Measurements from ENCODE around the gene MAN1B1. TPM values are rescaled to one million over a fixed set of nuclear protein-coding genes. Genes with fewer than 3 reads are reported as not detected.

Gene MAN1B1
- total and polyA plus RNA-seq, 7 donors, result 12.0 to 52.0 (median 28.2) TPM

DNA sequence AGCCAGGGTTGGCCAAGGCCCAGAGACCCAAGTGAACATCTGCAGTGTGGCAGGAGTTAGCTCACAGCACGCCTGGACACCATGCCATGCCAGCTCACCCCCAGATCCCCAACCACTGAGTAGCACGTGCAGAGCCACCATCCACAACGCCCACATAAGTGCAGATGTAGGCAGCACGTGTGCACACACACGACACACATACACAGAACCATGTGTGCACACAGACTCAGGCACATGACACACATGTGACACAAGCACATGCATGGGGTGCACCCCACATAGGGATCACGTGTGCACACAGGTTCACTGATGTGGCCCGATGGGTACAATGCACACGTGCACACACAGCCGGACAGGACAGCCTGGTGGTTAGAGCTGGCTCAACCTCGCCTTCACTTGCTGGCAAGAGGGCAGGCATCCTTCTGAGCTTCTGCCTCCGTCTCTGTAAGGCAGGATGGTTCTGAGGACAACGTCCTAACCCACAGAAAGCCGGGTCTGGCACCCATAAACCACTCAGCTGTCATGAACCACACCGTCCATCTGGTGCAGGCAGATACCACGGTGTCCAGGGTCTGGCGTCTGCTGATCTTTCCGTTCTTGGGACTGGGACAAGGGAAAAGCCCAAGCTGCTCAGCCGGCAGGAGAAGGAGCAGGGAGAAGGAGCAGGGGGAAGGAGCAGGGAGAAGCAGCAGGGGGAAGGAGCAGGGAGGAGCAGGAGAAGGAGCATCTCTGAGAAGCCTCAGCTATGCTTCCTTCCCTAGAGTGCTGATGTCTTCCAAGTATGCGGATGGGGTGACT is 71.0 kb downstream of the MAN1B1 start:
- Histone ChIP-seq H3K27me3 (peaks cover 51 to 90% (median 77%) of the 10 kb centered on the region in 3 donors), H3K4me1 (peaks cover 0 to 27% (median 24%) of the 10 kb centered on the region in 4 donors), H3K9me3 (no peaks in the 10 kb centered on the region), H3K4me3 (no peak overlapping the region), H3K27ac (no peak overlapping the region), H3K36me3 (no peaks in the 10 kb centered on the region)
- TF ChIP-seq, protein P1, sequence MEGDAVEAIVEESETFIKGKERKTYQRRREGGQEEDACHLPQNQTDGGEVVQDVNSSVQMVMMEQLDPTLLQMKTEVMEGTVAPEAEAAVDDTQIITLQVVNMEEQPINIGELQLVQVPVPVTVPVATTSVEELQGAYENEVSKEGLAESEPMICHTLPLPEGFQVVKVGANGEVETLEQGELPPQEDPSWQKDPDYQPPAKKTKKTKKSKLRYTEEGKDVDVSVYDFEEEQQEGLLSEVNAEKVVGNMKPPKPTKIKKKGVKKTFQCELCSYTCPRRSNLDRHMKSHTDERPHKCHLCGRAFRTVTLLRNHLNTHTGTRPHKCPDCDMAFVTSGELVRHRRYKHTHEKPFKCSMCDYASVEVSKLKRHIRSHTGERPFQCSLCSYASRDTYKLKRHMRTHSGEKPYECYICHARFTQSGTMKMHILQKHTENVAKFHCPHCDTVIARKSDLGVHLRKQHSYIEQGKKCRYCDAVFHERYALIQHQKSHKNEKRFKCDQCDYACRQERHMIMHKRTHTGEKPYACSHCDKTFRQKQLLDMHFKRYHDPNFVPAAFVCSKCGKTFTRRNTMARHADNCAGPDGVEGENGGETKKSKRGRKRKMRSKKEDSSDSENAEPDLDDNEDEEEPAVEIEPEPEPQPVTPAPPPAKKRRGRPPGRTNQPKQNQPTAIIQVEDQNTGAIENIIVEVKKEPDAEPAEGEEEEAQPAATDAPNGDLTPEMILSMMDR (IDR thresholded peaks at IDR 0.05), result no peak
- TF ChIP-seq EP300 (IDR thresholded peaks at IDR 0.05) (no peak), POLR2A (IDR thresholded peaks at IDR 0.05) (no peak), POLR2AphosphoS5 (IDR thresholded peaks at IDR 0.05) (no peak)
- intact Hi-C loops (cut with DNase I), result no loop called here
- DNase-seq, result no peak
- WGBS, 2 donors, result 51 to 68% methylated on average over 19 of the region's 19 CpGs

DNA sequence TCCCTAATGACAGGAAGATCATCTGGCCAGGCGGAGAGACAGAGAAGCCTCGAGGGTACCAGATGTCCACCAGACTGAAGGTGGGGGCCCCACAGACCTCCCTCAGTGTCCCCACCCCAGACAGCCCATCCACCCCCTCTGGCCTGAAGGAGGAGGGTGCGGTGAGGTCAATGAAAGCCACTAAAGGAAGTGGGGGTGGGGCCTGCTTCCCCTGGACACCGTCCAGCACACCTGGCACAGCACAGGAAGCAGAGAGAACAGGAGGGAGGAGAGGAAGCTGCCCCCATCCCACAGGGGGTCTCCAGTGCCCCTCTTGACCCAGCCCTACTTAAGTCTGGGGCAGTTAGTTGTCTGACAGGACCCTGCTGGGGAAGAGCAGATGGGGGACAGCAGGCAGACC is 71.8 kb downstream of the MAN1B1 start:
- 18 to 24% methylated on average over 4 of the region's 4 CpGs for WGBS, 2 donors
- Histone ChIP-seq H3K27ac (no peak overlapping the region), H3K4me3 (no peak overlapping the region), H3K36me3 (no peaks in the 10 kb centered on the region), H3K27me3 (peaks cover 59 to 98% (median 85%) of the 10 kb centered on the region in 3 donors), H3K4me1 (peaks cover 0 to 34% (median 31%) of the 10 kb centered on the region in 4 donors), H3K9me3 (no peaks in the 10 kb centered on the region)
- DNase-seq, result no peak
- TF ChIP-seq POLR2AphosphoS5 (IDR thresholded peaks at IDR 0.05) (no peak), EP300 (IDR thresholded peaks at IDR 0.05) (no peak), POLR2A (IDR thresholded peaks at IDR 0.05) (no peak)
- TF ChIP-seq, protein P1 (IDR thresholded peaks at IDR 0.05), result no peak
- intact Hi-C loops (cut with DNase I), result no loop called here

Small RNA genes lying within 50 kb of the gene (small RNA-seq; reads per million reads assigned to genes)
- gene RF00153, result 0 reads per million in 3 donors

Other genes starting within 250 kb of the MAN1B1 start
Only the 30 nearest of the 36 such genes appear.
- gene FBXW5, start 142.2 kb upstream of the MAN1B1 start, total RNA-seq, result 100 to 1,000 TPM; 153 to 202 (median 171) TPM
- gene FBXW5, start 142.2 kb upstream of the MAN1B1 start, polyA plus RNA-seq, result 100 to 1,000 TPM; 147 to 182 (median 165) TPM
- not detected for gene C8G, start 141.7 kb upstream of the MAN1B1 start, total RNA-seq
- gene C8G, start 141.7 kb upstream of the MAN1B1 start, polyA plus RNA-seq, result 10 to 100 TPM in 1 of 3 donors, 1 to 10 TPM in 2; 4.2 to 11.1 (median 5.4) TPM
- 1 to 10 TPM in 1 of 4 donors, not detected in 3; 1.2 TPM for gene LCN12, start 134.7 kb upstream of the MAN1B1 start, total RNA-seq
- 1 to 10 TPM in 1 of 3 donors, not detected in 2; 3.0 TPM for gene LCN12, start 134.7 kb upstream of the MAN1B1 start, polyA plus RNA-seq
- 10 to 100 TPM; 11.8 to 36.6 (median 32.4) TPM for gene PTGDS, start 109.5 kb upstream of the MAN1B1 start, total RNA-seq
- 100 to 1,000 TPM in 1 of 3 donors, 10 to 100 TPM in 1, 1 to 10 TPM in 1; 8.3 to 218 (median 24.0) TPM for gene PTGDS, start 109.5 kb upstream of the MAN1B1 start, polyA plus RNA-seq
- 1 to 10 TPM in 1 of 4 donors, under 1 TPM in 3; 0.14 to 1.1 (median 0.43) TPM for gene LCNL1, start 104.0 kb upstream of the MAN1B1 start, total RNA-seq
- under 1 TPM in 1 of 3 donors, not detected in 2; 0.50 TPM for gene LCNL1, start 104.0 kb upstream of the MAN1B1 start, polyA plus RNA-seq
- gene PAXX, start 94.6 kb upstream of the MAN1B1 start, total RNA-seq, result 10 to 100 TPM; 28.0 to 38.0 (median 36.2) TPM
- 10 to 100 TPM; 28.4 to 80.9 (median 40.8) TPM for gene PAXX, start 94.6 kb upstream of the MAN1B1 start, polyA plus RNA-seq
- gene CLIC3, start 90.4 kb upstream of the MAN1B1 start, total RNA-seq, result 1 to 10 TPM in 1 of 4 donors, not detected in 3; 1.4 TPM
- 1 to 10 TPM in 1 of 3 donors, not detected in 2; 4.7 TPM for gene CLIC3, start 90.4 kb upstream of the MAN1B1 start, polyA plus RNA-seq
- 10 to 100 TPM in 3 of 4 donors, 1 to 10 TPM in 1; 9.2 to 19.7 (median 13.2) TPM for gene ABCA2, start 58.7 kb upstream of the MAN1B1 start, total RNA-seq
- gene ABCA2, start 58.7 kb upstream of the MAN1B1 start, polyA plus RNA-seq, result 10 to 100 TPM in 1 of 3 donors, 1 to 10 TPM in 2; 6.0 to 28.6 (median 9.0) TPM
- 1 to 10 TPM in 1 of 4 donors, under 1 TPM in 2, not detected in 1; 0.36 to 1.3 (median 0.41) TPM for gene FUT7, start 54.9 kb upstream of the MAN1B1 start, total RNA-seq
- 1 to 10 TPM in 1 of 3 donors, not detected in 2; 1.3 TPM for gene FUT7, start 54.9 kb upstream of the MAN1B1 start, polyA plus RNA-seq
- gene NPDC1, start 40.8 kb upstream of the MAN1B1 start, total RNA-seq, result 100 to 1,000 TPM in 1 of 4 donors, 10 to 100 TPM in 3; 21.4 to 101 (median 42.4) TPM
- 100 to 1,000 TPM in 1 of 3 donors, 10 to 100 TPM in 2; 47.9 to 118 (median 91.9) TPM for gene NPDC1, start 40.8 kb upstream of the MAN1B1 start, polyA plus RNA-seq
- 1 to 10 TPM in 3 of 4 donors, not detected in 1; 1.2 to 2.2 (median 2.1) TPM for gene ENTPD2, start 32.9 kb upstream of the MAN1B1 start, total RNA-seq
- 1 to 10 TPM in 2 of 3 donors, under 1 TPM in 1; 0.92 to 6.4 (median 3.0) TPM for gene ENTPD2, start 32.9 kb upstream of the MAN1B1 start, polyA plus RNA-seq
- gene SAPCD2, start 16.4 kb upstream of the MAN1B1 start, total RNA-seq, result under 1 TPM in 1 of 4 donors, not detected in 3; 0.81 TPM
- gene SAPCD2, start 16.4 kb upstream of the MAN1B1 start, polyA plus RNA-seq, result 10 to 100 TPM in 1 of 3 donors, 1 to 10 TPM in 2; 3.6 to 16.4 (median 3.7) TPM
- gene UAP1L1, start 9.5 kb upstream of the MAN1B1 start, total RNA-seq, result 1 to 10 TPM; 2.9 to 9.1 (median 4.8) TPM
- 1 to 10 TPM; 4.2 to 9.6 (median 6.0) TPM for gene UAP1L1, start 9.5 kb upstream of the MAN1B1 start, polyA plus RNA-seq
- gene DPP7, start 27.7 kb downstream of the MAN1B1 start, total RNA-seq, result 100 to 1,000 TPM in 2 of 4 donors, 10 to 100 TPM in 2; 88.5 to 140 (median 111) TPM
- 100 to 1,000 TPM in 1 of 3 donors, 10 to 100 TPM in 2; 26.6 to 158 (median 36.6) TPM for gene DPP7, start 27.7 kb downstream of the MAN1B1 start, polyA plus RNA-seq
- gene GRIN1, start 52.2 kb downstream of the MAN1B1 start, total RNA-seq, result 1 to 10 TPM in 1 of 4 donors, under 1 TPM in 3; 0.16 to 1.1 (median 0.38) TPM
- gene GRIN1, start 52.2 kb downstream of the MAN1B1 start, polyA plus RNA-seq, result under 1 TPM in 1 of 3 donors, not detected in 2; 0.69 TPM
- gene LRRC26, start 83.1 kb downstream of the MAN1B1 start, total RNA-seq, result under 1 TPM in 1 of 4 donors, not detected in 3; 0.68 TPM
- gene LRRC26, start 83.1 kb downstream of the MAN1B1 start, polyA plus RNA-seq, result 1 to 10 TPM; 1.2 to 6.3 (median 1.4) TPM
- gene TMEM210, start 85.1 kb downstream of the MAN1B1 start, total RNA-seq, result not detected
- gene TMEM210, start 85.1 kb downstream of the MAN1B1 start, polyA plus RNA-seq, result under 1 TPM in 1 of 3 donors, not detected in 2; 0.12 TPM
- gene ANAPC2, start 101.6 kb downstream of the MAN1B1 start, total RNA-seq, result 10 to 100 TPM; 21.0 to 27.4 (median 24.6) TPM
- 10 to 100 TPM; 12.5 to 49.3 (median 13.2) TPM for gene ANAPC2, start 101.6 kb downstream of the MAN1B1 start, polyA plus RNA-seq
- 100 to 1,000 TPM in 1 of 4 donors, 10 to 100 TPM in 3; 39.6 to 122 (median 76.3) TPM for gene SSNA1, start 101.7 kb downstream of the MAN1B1 start, total RNA-seq
- gene SSNA1, start 101.7 kb downstream of the MAN1B1 start, polyA plus RNA-seq, result 100 to 1,000 TPM in 2 of 3 donors, 10 to 100 TPM in 1; 93.2 to 112 (median 105) TPM
- gene TPRN, start 113.8 kb downstream of the MAN1B1 start, total RNA-seq, result 1 to 10 TPM; 3.0 to 4.6 (median 3.8) TPM
- 10 to 100 TPM; 64.9 to 80.5 (median 78.1) TPM for gene TPRN, start 113.8 kb downstream of the MAN1B1 start, polyA plus RNA-seq
- 10 to 100 TPM; 24.8 to 33.4 (median 29.1) TPM for gene TMEM203, start 118.7 kb downstream of the MAN1B1 start, total RNA-seq
- gene TMEM203, start 118.7 kb downstream of the MAN1B1 start, polyA plus RNA-seq, result 10 to 100 TPM; 27.5 to 42.0 (median 38.4) TPM
- gene NDOR1, start 118.7 kb downstream of the MAN1B1 start, total RNA-seq, result 10 to 100 TPM in 1 of 4 donors, 1 to 10 TPM in 3; 3.8 to 12.7 (median 5.1) TPM
- 10 to 100 TPM in 1 of 3 donors, 1 to 10 TPM in 2; 5.4 to 20.2 (median 6.0) TPM for gene NDOR1, start 118.7 kb downstream of the MAN1B1 start, polyA plus RNA-seq
- gene RNF208, start 135.3 kb downstream of the MAN1B1 start, total RNA-seq, result 1 to 10 TPM in 2 of 4 donors, under 1 TPM in 1, not detected in 1; 0.54 to 1.9 (median 1.1) TPM
- 1 to 10 TPM; 4.8 to 8.8 (median 5.5) TPM for gene RNF208, start 135.3 kb downstream of the MAN1B1 start, polyA plus RNA-seq
- gene CYSRT1, start 138.2 kb downstream of the MAN1B1 start, total RNA-seq, result under 1 TPM in 1 of 4 donors, not detected in 3; 0.33 TPM
- 1 to 10 TPM in 1 of 3 donors, under 1 TPM in 1, not detected in 1; 0.54 to 1.2 TPM for gene CYSRT1, start 138.2 kb downstream of the MAN1B1 start, polyA plus RNA-seq
- gene RNF224, start 140.5 kb downstream of the MAN1B1 start, total RNA-seq, result not detected
- gene RNF224, start 140.5 kb downstream of the MAN1B1 start, polyA plus RNA-seq, result under 1 TPM in 1 of 3 donors, not detected in 2; 0.04 TPM
- not detected for gene SLC34A3, start 143.9 kb downstream of the MAN1B1 start, total RNA-seq
- gene SLC34A3, start 143.9 kb downstream of the MAN1B1 start, polyA plus RNA-seq, result not detected
- gene TUBB4B, start 154.3 kb downstream of the MAN1B1 start, total RNA-seq, result 100 to 1,000 TPM; 141 to 196 (median 164) TPM
- gene TUBB4B, start 154.3 kb downstream of the MAN1B1 start, polyA plus RNA-seq, result 100 to 1,000 TPM; 292 to 505 (median 444) TPM
- not detected for gene STPG3, start 164.3 kb downstream of the MAN1B1 start, total RNA-seq
- not detected for gene STPG3, start 164.3 kb downstream of the MAN1B1 start, polyA plus RNA-seq
- gene NELFB, start 168.3 kb downstream of the MAN1B1 start, total RNA-seq, result 10 to 100 TPM; 24.7 to 36.5 (median 33.2) TPM
- 10 to 100 TPM; 41.6 to 70.5 (median 45.0) TPM for gene NELFB, start 168.3 kb downstream of the MAN1B1 start, polyA plus RNA-seq
- 1 to 10 TPM; 3.8 to 4.3 (median 3.9) TPM for gene TOR4A, start 190.7 kb downstream of the MAN1B1 start, total RNA-seq
- gene TOR4A, start 190.7 kb downstream of the MAN1B1 start, polyA plus RNA-seq, result 10 to 100 TPM in 1 of 3 donors, 1 to 10 TPM in 2; 5.1 to 33.0 (median 6.6) TPM

All from sigmoid colon (tissue), 7 donors.